Caco-2 (cell line): ENCODE data around the gene ARHGEF10L. TPM values are rescaled to one million over a fixed set of nuclear protein-coding genes. Genes with fewer than 3 reads are reported as not detected.
A peak's percentile ranks its signal among the peaks of the same experiment; 100 is the strongest.

Experiments used
- BruUV-seq: library from RNA; stranded (reverse); fragments of 400-500 nt; replicated peaks from 2 replicates; lab custom pipeline; 2021; lab: Mats Ljungman, UMichigan
- CTCF ChIA-PET: fragments of 300-600 bp; sonication (Branson Sonifier 250); formaldehyde crosslinking; loops from one replicate; lab custom pipeline; 2022; ENCODE audit warnings: antibody characterized with exemption; lab: Charles Lee
- POLR2A ChIA-PET: fragments of 300-600 bp; sonication (Branson Sonifier 250); formaldehyde crosslinking; loops from one replicate; lab custom pipeline; 2022; ENCODE audit warnings: antibody characterized with exemption; lab: Charles Lee
- DNase-seq, 2 experiments: peaks; one replicate each; pipeline versions ENCODE4 v3.0.0 to v3.0.0-alpha.2; 2020 to 2022
- H3K27me3 ChIP-seq: replicated peaks from 2 replicates; pipeline ENCODE4 v1.6.0; 2011; ENCODE audit warnings: low read length; ENCODE audit not compliant: control insufficient read depth, insufficient read depth
- H3K36me3 ChIP-seq: 2 replicates; pipeline ENCODE4 v1.5.1; 2011; ENCODE audit warnings: low read length; ENCODE audit not compliant: control insufficient read depth, insufficient read depth
- H3K4me1 ChIP-seq: fragments of 250-450 bp; sonication (Bioruptor Pico); 2 replicates; pipeline ENCODE4 v1.5.1; 2020; ENCODE audit warnings: mild to moderate bottlenecking
- H3K4me3 ChIP-seq: 2 replicates; pipeline ENCODE4 v1.5.1; 2011; ENCODE audit warnings: low read depth, mild to moderate bottlenecking, control low read depth, low read length
- H3K9me3 ChIP-seq: fragments of 250-450 bp; sonication (Bioruptor Pico); 2 replicates; pipeline ENCODE4 v1.5.1; 2020; ENCODE audit warnings: mild to moderate bottlenecking, moderate library complexity
- H3K27ac Mint-ChIP-seq: one replicate; pipeline ENCODE4 v1.8.0; 2022; ENCODE audit warnings: mixed read lengths; ENCODE audit not compliant: unreplicated experiment
- H3K27me3 Mint-ChIP-seq: one replicate; pipeline ENCODE4 v1.8.0; 2022; ENCODE audit warnings: mixed read lengths; ENCODE audit not compliant: insufficient read depth, unreplicated experiment
- H3K36me3 Mint-ChIP-seq: one replicate; pipeline ENCODE4 v1.8.0; 2022; ENCODE audit warnings: mild to moderate bottlenecking, mixed read lengths; ENCODE audit not compliant: insufficient read depth, unreplicated experiment
- H3K4me1 Mint-ChIP-seq: one replicate; pipeline ENCODE4 v1.8.0; 2022; ENCODE audit warnings: low read depth, mixed read lengths; ENCODE audit not compliant: unreplicated experiment
- H3K4me3 Mint-ChIP-seq: one replicate; pipeline ENCODE4 v1.8.0; 2022; ENCODE audit warnings: mild to moderate bottlenecking, moderate library complexity, mixed read lengths; ENCODE audit not compliant: unreplicated experiment
- H3K9me3 Mint-ChIP-seq: one replicate; pipeline ENCODE4 v1.8.0; 2022; ENCODE audit warnings: mixed read lengths; ENCODE audit not compliant: unreplicated experiment
- CTCF ChIP-seq, 2 experiments: fragments of 200-600 bp in 1 of 2; IDR thresholded peaks; 1 replicate in 1 of 2; 2 replicates in 1 of 2; pipeline versions ENCODE4 v1.5.1 to v1.8.0; 2011 to 2022; ENCODE audit warnings: antibody characterized with exemption in 1 of 2, control low read depth in 1 of 2, inconsistent platforms in 1 of 2, low read depth in 1 of 2, low read length in 1 of 2, mild to moderate bottlenecking in 1 of 2, moderate library complexity in 1 of 2; ENCODE audit not compliant: insufficient read depth in 1 of 2, severe bottlenecking in 1 of 2, unreplicated experiment in 1 of 2
- intact Hi-C: fragments of 100-400 bp; cut with micrococcal nuclease; formaldehyde crosslinking; loops from one replicate; pipeline ENCODE4 v1.10.0; 2022; ENCODE audit not compliant: unreplicated experiment
- total RNA-seq: library from RNA; stranded (reverse); gene quantifications from 2 replicates; pipeline ENCODE4 v1.2.3, GENCODE V29; 2022

Gene ARHGEF10L
- total RNA-seq, 1 experiment from 2014 or later, result 31.3 TPM

GRCh38 chr1:17585266-17585987, 45.9 kb downstream of the ARHGEF10L start:
- POLR2A ChIA-PET, result no interaction called here
- Mint-ChIP-seq H3K9me3 (no peaks in the 10 kb centered on the region), H3K36me3 (peaks cover 12% of the 10 kb centered on the region), H3K27me3 (no peaks in the 10 kb centered on the region), H3K4me1 (peaks cover 53% of the 10 kb centered on the region), H3K27ac (peak overlapping the region; percentile 86), H3K4me3 (no peak overlapping the region)
- H3K27me3 ChIP-seq, result no peaks in the 10 kb centered on the region
- TF ChIP-seq CTCF (IDR thresholded peaks at IDR 0.05; ENCODE audit: insufficient read depth in 1 of 2, low read depth in 1 of 2, low read length in 1 of 2, severe bottlenecking in 1 of 2, unreplicated experiment in 1 of 2), result no peak
- BruUV-seq, result no TSS peak
- no peaks in the 10 kb centered on the region for H3K9me3 ChIP-seq
- intact Hi-C loops, result no loop called here
- H3K4me1 ChIP-seq, result peaks cover 60% of the 10 kb centered on the region
- no peak overlapping the region for H3K4me3 ChIP-seq
- no peak for DNase-seq
- CTCF ChIA-PET, result interaction anchor here (1.0 kb wide), 1 partner anchor 9 kb away, joined by 3 read pairs; no protein-coding TSS in a partner anchor
- H3K36me3 ChIP-seq, result peaks cover 1% of the 10 kb centered on the region

GRCh38 chr1:17586172-17586964, 46.9 kb downstream of the ARHGEF10L start:
- Histone ChIP-seq H3K4me1 (peaks cover 59% of the 10 kb centered on the region), H3K4me3 (no peak overlapping the region), H3K36me3 (peaks cover 4% of the 10 kb centered on the region), H3K9me3 (no peaks in the 10 kb centered on the region), H3K27me3 (no peaks in the 10 kb centered on the region)
- Mint-ChIP-seq H3K27me3 (no peaks in the 10 kb centered on the region), H3K27ac (peak overlapping the region; percentile 86), H3K9me3 (no peaks in the 10 kb centered on the region), H3K4me3 (no peak overlapping the region), H3K36me3 (peaks cover 13% of the 10 kb centered on the region), H3K4me1 (peaks cover 47% of the 10 kb centered on the region)
- CTCF ChIA-PET, result interaction anchor here (1.0 to 2.8 kb wide), 4 partner anchors 10 to 20 kb away, joined by 3 to 13 read pairs (median 4); no protein-coding TSS in a partner anchor
- no TSS peak for BruUV-seq
- no peak for DNase-seq
- POLR2A ChIA-PET, result no interaction called here
- intact Hi-C loops, result no loop called here
- TF ChIP-seq CTCF (IDR thresholded peaks at IDR 0.05; ENCODE audit: insufficient read depth in 1 of 2, low read depth in 1 of 2, low read length in 1 of 2, severe bottlenecking in 1 of 2, unreplicated experiment in 1 of 2), result no peak

GRCh38 chr1:17587693-17588047, 48.2 kb downstream of the ARHGEF10L start:
- Mint-ChIP-seq H3K4me3 (peak overlapping the region; percentile 69), H3K9me3 (no peaks in the 10 kb centered on the region), H3K27me3 (no peaks in the 10 kb centered on the region), H3K27ac (peak overlapping the region; percentile 86), H3K36me3 (peaks cover 13% of the 10 kb centered on the region), H3K4me1 (peaks cover 46% of the 10 kb centered on the region)
- ChIA-PET POLR2A (interaction anchor here (0.6 to 1.9 kb wide), 5 partner anchors 9 to 56 kb away, joined by 3 to 13 read pairs (median 7); no protein-coding TSS in a partner anchor), CTCF (interaction anchor here (0.6 to 2.8 kb wide), 6 partner anchors 10 to 85 kb away, joined by 3 to 30 read pairs (median 8); no protein-coding TSS in a partner anchor)
- Histone ChIP-seq H3K4me1 (peaks cover 58% of the 10 kb centered on the region), H3K36me3 (peaks cover 4% of the 10 kb centered on the region), H3K9me3 (no peaks in the 10 kb centered on the region), H3K4me3 (no peak overlapping the region), H3K27me3 (no peaks in the 10 kb centered on the region)
- peak in 1 of 2 experiments; percentile 65 for DNase-seq
- intact Hi-C loops, result loop anchor here (1.0 kb wide), 3 partner anchors 7 to 19 kb away; no protein-coding TSS in a partner anchor
- no TSS peak for BruUV-seq
- no peak for TF ChIP-seq CTCF (IDR thresholded peaks at IDR 0.05; ENCODE audit: insufficient read depth in 1 of 2, low read depth in 1 of 2, low read length in 1 of 2, severe bottlenecking in 1 of 2, unreplicated experiment in 1 of 2)
